Measurements from ENCODE around the gene FNDC3A. TPM values are rescaled to one million over a fixed set of nuclear protein-coding genes. Genes with fewer than 3 reads are reported as not detected.

Gene FNDC3A
- total and polyA plus RNA-seq, 4 donors = 25.2 to 89.5 (median 32.1) TPM

DNA sequence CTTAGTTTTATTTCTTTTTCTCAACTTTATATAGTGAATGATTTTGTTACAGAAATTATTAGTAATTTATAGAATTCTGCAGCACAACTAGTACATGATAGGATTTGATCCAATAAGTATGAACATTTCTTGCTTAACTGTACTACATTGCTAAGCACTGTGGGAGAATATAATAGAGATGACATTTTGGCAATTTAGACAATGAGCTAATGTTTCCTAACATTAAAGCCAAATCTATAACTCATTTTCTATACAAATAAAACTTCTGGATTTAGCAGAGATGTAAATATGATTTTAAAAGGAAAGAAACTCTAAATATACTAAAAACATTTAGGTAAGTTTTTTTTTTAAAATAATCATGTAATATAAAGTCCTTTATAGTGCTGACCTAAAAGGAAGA, 87.3 kb downstream of the FNDC3A start:
- no peak overlapping the region for H3K4me3 ChIP-seq (ENCODE audit: low read depth in 1 of 3, low read length in 3 of 3)
- peaks cover 0 to 2% (median 0%) of the 10 kb centered on the region in 4 donors for H3K36me3 ChIP-seq (ENCODE audit: control insufficient read depth in 4 of 4, insufficient read depth in 3 of 4, low read depth in 1 of 4, low read length in 3 of 4)
- H3K4me1 ChIP-seq (ENCODE audit: control insufficient read depth in 4 of 4, insufficient read depth in 4 of 4, low read length in 3 of 4) = no peaks in the 10 kb centered on the region
- TF ChIP-seq, protein P1, sequence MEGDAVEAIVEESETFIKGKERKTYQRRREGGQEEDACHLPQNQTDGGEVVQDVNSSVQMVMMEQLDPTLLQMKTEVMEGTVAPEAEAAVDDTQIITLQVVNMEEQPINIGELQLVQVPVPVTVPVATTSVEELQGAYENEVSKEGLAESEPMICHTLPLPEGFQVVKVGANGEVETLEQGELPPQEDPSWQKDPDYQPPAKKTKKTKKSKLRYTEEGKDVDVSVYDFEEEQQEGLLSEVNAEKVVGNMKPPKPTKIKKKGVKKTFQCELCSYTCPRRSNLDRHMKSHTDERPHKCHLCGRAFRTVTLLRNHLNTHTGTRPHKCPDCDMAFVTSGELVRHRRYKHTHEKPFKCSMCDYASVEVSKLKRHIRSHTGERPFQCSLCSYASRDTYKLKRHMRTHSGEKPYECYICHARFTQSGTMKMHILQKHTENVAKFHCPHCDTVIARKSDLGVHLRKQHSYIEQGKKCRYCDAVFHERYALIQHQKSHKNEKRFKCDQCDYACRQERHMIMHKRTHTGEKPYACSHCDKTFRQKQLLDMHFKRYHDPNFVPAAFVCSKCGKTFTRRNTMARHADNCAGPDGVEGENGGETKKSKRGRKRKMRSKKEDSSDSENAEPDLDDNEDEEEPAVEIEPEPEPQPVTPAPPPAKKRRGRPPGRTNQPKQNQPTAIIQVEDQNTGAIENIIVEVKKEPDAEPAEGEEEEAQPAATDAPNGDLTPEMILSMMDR (IDR thresholded peaks at IDR 0.05; ENCODE audit: low read depth, low read length, missing input control) = no peak
- TF ChIP-seq TAF1 (conservative IDR thresholded peaks at IDR 0.05) (no peak), EGR1 (IDR thresholded peaks at IDR 0.05; ENCODE audit: low read depth in 2 of 2) (no peak)
- TF ChIP-seq, protein P2, sequence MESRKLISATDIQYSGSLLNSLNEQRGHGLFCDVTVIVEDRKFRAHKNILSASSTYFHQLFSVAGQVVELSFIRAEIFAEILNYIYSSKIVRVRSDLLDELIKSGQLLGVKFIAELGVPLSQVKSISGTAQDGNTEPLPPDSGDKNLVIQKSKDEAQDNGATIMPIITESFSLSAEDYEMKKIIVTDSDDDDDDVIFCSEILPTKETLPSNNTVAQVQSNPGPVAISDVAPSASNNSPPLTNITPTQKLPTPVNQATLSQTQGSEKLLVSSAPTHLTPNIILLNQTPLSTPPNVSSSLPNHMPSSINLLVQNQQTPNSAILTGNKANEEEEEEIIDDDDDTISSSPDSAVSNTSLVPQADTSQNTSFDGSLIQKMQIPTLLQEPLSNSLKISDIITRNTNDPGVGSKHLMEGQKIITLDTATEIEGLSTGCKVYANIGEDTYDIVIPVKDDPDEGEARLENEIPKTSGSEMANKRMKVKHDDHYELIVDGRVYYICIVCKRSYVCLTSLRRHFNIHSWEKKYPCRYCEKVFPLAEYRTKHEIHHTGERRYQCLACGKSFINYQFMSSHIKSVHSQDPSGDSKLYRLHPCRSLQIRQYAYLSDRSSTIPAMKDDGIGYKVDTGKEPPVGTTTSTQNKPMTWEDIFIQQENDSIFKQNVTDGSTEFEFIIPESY (IDR thresholded peaks at IDR 0.05) = no peak
- no peaks in the 10 kb centered on the region for H3K9me3 ChIP-seq (ENCODE audit: control insufficient read depth in 4 of 4, low read length in 3 of 4)
- no peaks in the 10 kb centered on the region for H3K27me3 ChIP-seq (ENCODE audit: control insufficient read depth in 4 of 4, insufficient read depth in 4 of 4, low read length in 3 of 4)
- H3K27ac ChIP-seq (ENCODE audit: low read depth in 1 of 2, low read length in 2 of 2) = no peak overlapping the region
- H3K9ac ChIP-seq (ENCODE audit: low read depth in 1 of 2, low read length in 2 of 2) = no peak overlapping the region
- no peak for DNase-seq (ENCODE audit: low spot score)

DNA sequence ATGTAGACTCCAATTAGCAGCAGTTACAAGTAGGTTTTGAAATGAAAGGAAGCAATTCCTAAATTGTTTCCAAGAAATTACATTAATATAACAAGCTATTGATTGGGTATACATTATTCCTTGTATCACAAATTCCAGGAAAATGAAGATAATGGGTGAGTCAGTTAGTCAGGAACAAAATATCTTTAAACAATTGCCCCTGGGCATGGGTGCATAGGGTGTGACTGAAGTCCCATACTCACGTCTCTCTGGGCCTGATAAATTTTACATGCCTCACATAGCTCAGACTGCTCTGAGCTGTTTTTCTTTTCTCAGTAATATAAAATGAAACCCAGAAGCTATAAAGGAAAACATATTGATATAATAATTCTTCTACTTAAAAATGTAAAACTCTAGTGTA, 87.8 kb downstream of the FNDC3A start:
- Histone ChIP-seq H3K36me3 (ENCODE audit: control insufficient read depth in 4 of 4, insufficient read depth in 3 of 4, low read depth in 1 of 4, low read length in 3 of 4) (peaks cover 0 to 2% (median 0%) of the 10 kb centered on the region in 4 donors), H3K27me3 (ENCODE audit: control insufficient read depth in 4 of 4, insufficient read depth in 4 of 4, low read length in 3 of 4) (no peaks in the 10 kb centered on the region), H3K4me3 (ENCODE audit: low read depth in 1 of 3, low read length in 3 of 3) (no peak overlapping the region), H3K9me3 (ENCODE audit: control insufficient read depth in 4 of 4, low read length in 3 of 4) (no peaks in the 10 kb centered on the region), H3K27ac (ENCODE audit: low read depth in 1 of 2, low read length in 2 of 2) (no peak overlapping the region), H3K9ac (ENCODE audit: low read depth in 1 of 2, low read length in 2 of 2) (no peak overlapping the region), H3K4me1 (ENCODE audit: control insufficient read depth in 4 of 4, insufficient read depth in 4 of 4, low read length in 3 of 4) (no peaks in the 10 kb centered on the region)
- no peak for TF ChIP-seq FOXA1 (IDR thresholded peaks at IDR 0.05)
- no peak for TF ChIP-seq SP1 (IDR thresholded peaks at IDR 0.05)
- no peak for TF ChIP-seq EGR1 (IDR thresholded peaks at IDR 0.05; ENCODE audit: low read depth in 2 of 2)
- no peak for DNase-seq (ENCODE audit: low spot score)
- 87% methylated on average over 1 of the region's 1 CpG for WGBS

DNA sequence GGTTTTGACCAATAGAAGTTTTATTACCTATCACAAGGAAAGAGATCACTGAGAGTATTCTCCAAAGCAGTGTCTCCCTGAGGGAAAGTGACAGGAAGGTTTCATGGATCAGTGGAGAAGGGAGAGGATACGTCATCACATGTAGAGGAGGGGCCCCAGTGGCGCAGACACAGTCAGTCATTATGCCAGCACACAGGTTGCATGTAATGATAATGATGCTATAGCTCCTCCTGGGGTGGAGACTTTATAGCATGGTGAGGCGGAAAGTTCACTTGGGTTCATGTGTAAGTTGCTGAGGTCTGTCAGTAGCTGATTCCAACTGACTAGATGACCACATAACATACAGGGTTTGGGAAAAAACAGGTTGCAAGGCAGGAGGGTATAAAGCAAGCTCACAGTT, 88.8 kb downstream of the FNDC3A start:
- Histone ChIP-seq H3K27me3 (ENCODE audit: control insufficient read depth in 4 of 4, insufficient read depth in 4 of 4, low read length in 3 of 4) (no peaks in the 10 kb centered on the region), H3K9ac (ENCODE audit: low read depth in 1 of 2, low read length in 2 of 2) (no peak overlapping the region), H3K36me3 (ENCODE audit: control insufficient read depth in 4 of 4, insufficient read depth in 3 of 4, low read depth in 1 of 4, low read length in 3 of 4) (peaks cover 0 to 2% (median 0%) of the 10 kb centered on the region in 4 donors), H3K4me3 (ENCODE audit: low read depth in 1 of 3, low read length in 3 of 3) (no peak overlapping the region), H3K27ac (ENCODE audit: low read depth in 1 of 2, low read length in 2 of 2) (no peak overlapping the region), H3K9me3 (ENCODE audit: control insufficient read depth in 4 of 4, low read length in 3 of 4) (no peaks in the 10 kb centered on the region), H3K4me1 (ENCODE audit: control insufficient read depth in 4 of 4, insufficient read depth in 4 of 4, low read length in 3 of 4) (no peaks in the 10 kb centered on the region)
- TF ChIP-seq, protein P3, sequence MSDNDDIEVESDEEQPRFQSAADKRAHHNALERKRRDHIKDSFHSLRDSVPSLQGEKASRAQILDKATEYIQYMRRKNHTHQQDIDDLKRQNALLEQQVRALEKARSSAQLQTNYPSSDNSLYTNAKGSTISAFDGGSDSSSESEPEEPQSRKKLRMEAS (IDR thresholded peaks at IDR 0.05) = no peak
- no peak for TF ChIP-seq TAF1 (conservative IDR thresholded peaks at IDR 0.05)
- no peak for TF ChIP-seq FOXA2 (IDR thresholded peaks at IDR 0.05)
- TF ChIP-seq JUND (IDR thresholded peaks at IDR 0.05) = no peak
- no peak for TF ChIP-seq RXRA (IDR thresholded peaks at IDR 0.05)
- TF ChIP-seq SP1 (IDR thresholded peaks at IDR 0.05) = no peak
- TF ChIP-seq NR2F2 (IDR thresholded peaks at IDR 0.05) = no peak
- TF ChIP-seq FOXA1 (IDR thresholded peaks at IDR 0.05) = no peak
- no peak for TF ChIP-seq GABPA (IDR thresholded peaks at IDR 0.05 in 1 of 2, conservative IDR thresholded peaks at IDR 0.05 in 1 of 2)
- TF ChIP-seq RAD21 (IDR thresholded peaks at IDR 0.05) = no peak
- TF ChIP-seq, protein P1 (IDR thresholded peaks at IDR 0.05; ENCODE audit: low read depth, low read length, missing input control) = no peak
- WGBS = 96% methylated on average over 3 of the region's 3 CpGs
- DNase-seq (ENCODE audit: low spot score) = no peak
